HEK293 (cell line): Measurements from ENCODE around the gene CXCL16.

Experiments used
- BCL11A ChIP-seq: fragments of 450-650 bp; formaldehyde crosslinking; IDR thresholded peaks from 2 replicates; pipeline ENCODE4 v1.5.1; 2016; ENCODE audit warnings: low read depth, missing biosample characterization, missing genetic modification characterization
- CTCF ChIP-seq: fragments of 450-650 bp; formaldehyde crosslinking; IDR thresholded peaks from 2 replicates; pipeline ENCODE4 v1.5.1; 2016; ENCODE audit warnings: missing biosample characterization, missing genetic modification characterization
- GFI1B ChIP-seq: fragments of 450-650 bp; formaldehyde crosslinking; IDR thresholded peaks from 2 replicates; pipeline ENCODE4 v1.5.1; 2016; ENCODE audit warnings: missing biosample characterization, missing genetic modification characterization
- KLF16 ChIP-seq: fragments of 450-650 bp; formaldehyde crosslinking; IDR thresholded peaks from 2 replicates; pipeline ENCODE4 v1.5.1; 2017; ENCODE audit warnings: missing biosample characterization, missing genetic modification characterization
- MZF1 ChIP-seq: fragments of 450-650 bp; formaldehyde crosslinking; IDR thresholded peaks from 2 replicates; pipeline ENCODE4 v1.5.1; 2017; ENCODE audit warnings: missing biosample characterization, missing genetic modification characterization, borderline replicate concordance
- ZNF274 ChIP-seq, 2 experiments: fragments of 200-500 bp in 1 of 2; fragments of 450-650 bp in 1 of 2; sonication (Bioruptor generic) in 1 of 2; formaldehyde crosslinking in 1 of 2; IDR thresholded peaks; 2 replicates each; pipeline versions ENCODE4 v1.5.1 to v1.6.1; 2014 to 2016; ENCODE audit warnings: borderline replicate concordance in 1 of 2, inconsistent platforms in 1 of 2, low read length in 1 of 2, missing biosample characterization in 1 of 2, missing genetic modification characterization in 1 of 2
- ZNF501 ChIP-seq: fragments of 450-650 bp; formaldehyde crosslinking; IDR thresholded peaks from 2 replicates; pipeline ENCODE4 v1.5.1; 2016; ENCODE audit warnings: missing biosample characterization, missing genetic modification characterization
- ZNF558 ChIP-seq: fragments of 450-650 bp; formaldehyde crosslinking; IDR thresholded peaks from 2 replicates; pipeline ENCODE4 v1.5.1; 2016; ENCODE audit warnings: missing biosample characterization, missing genetic modification characterization
- ZNF621 ChIP-seq: fragments of 450-650 bp; formaldehyde crosslinking; IDR thresholded peaks from 2 replicates; pipeline ENCODE4 v1.5.1; 2017; ENCODE audit warnings: missing biosample characterization, missing genetic modification characterization

GRCh38 chr17:4712526-4712925 is 27.2 kb downstream of the CXCL16 start:
- TF ChIP-seq BCL11A (tag by site-specific recombination), result no peak
- TF ChIP-seq ZNF274 (IDR thresholded peaks at IDR 0.05; ENCODE audit: low read length), result no peak
- TF ChIP-seq ZNF274 (tag by site-specific recombination; IDR thresholded peaks at IDR 0.05; ENCODE audit: borderline replicate concordance), result no peak
- no peak for TF ChIP-seq CTCF
- TF ChIP-seq ZNF501 (tag by site-specific recombination), result no peak
- no peak for TF ChIP-seq ZNF558 (tag by site-specific recombination)
- TF ChIP-seq GFI1B (tag by site-specific recombination), result no peak
- TF ChIP-seq KLF16 (tag by site-specific recombination), result no peak
- no peak for TF ChIP-seq MZF1
- no peak for TF ChIP-seq ZNF621 (tag by site-specific recombination)
